Loucy (cell line): ENCODE results near the gene MAIP1.

Experiments
- H2AFZ ChIP-seq: fragments of 200-600 bp; sonication (generic); 2 replicates; pipeline ENCODE4 v1.6.0; 2016; ENCODE audit warnings: antibody characterized with exemption, mild to moderate bottlenecking, low read length, moderate library complexity
- H3F3A ChIP-seq: fragments of 200-600 bp; 2 replicates; pipeline ENCODE4 v1.6.0; 2016; ENCODE audit warnings: antibody characterized with exemption, low read depth, mild to moderate bottlenecking
- H3K27me3 ChIP-seq: fragments of 200-600 bp; sonication (generic); 2 replicates; pipeline ENCODE4 v1.6.1; 2014; ENCODE audit warnings: low read length, mild to moderate bottlenecking; ENCODE audit not compliant: insufficient read depth, poor library complexity, severe bottlenecking
- H3K36me3 ChIP-seq: fragments of 200-600 bp; sonication (generic); 2 replicates; pipeline ENCODE4 v1.6.1; 2016; ENCODE audit warnings: low read length; ENCODE audit not compliant: insufficient read depth
- H3K4me1 ChIP-seq: fragments of 200-600 bp; sonication (generic); 2 replicates; pipeline ENCODE4 v1.5.1; 2014; ENCODE audit warnings: low read length, mild to moderate bottlenecking; ENCODE audit not compliant: insufficient read depth, poor library complexity, severe bottlenecking
- H3K4me2 ChIP-seq: fragments of 200-600 bp; sonication (generic); 2 replicates; pipeline ENCODE4 v1.6.0; 2014; ENCODE audit warnings: antibody characterized with exemption, low read length, low read depth, mild to moderate bottlenecking; ENCODE audit not compliant: poor library complexity, severe bottlenecking
- H3K4me3 ChIP-seq: fragments of 200-600 bp; sonication (generic); 2 replicates; pipeline ENCODE4 v1.5.1; 2014; ENCODE audit warnings: low read length, mild to moderate bottlenecking, mixed read lengths; ENCODE audit not compliant: poor library complexity, severe bottlenecking
- H3K79me2 ChIP-seq: fragments of 200-600 bp; sonication (generic); 2 replicates; pipeline ENCODE4 v1.6.1; 2014; ENCODE audit warnings: low read length; ENCODE audit not compliant: insufficient read depth
- H3K9ac ChIP-seq: fragments of 200-600 bp; sonication (generic); 2 replicates; pipeline ENCODE4 v1.6.0; 2014; ENCODE audit warnings: mild to moderate bottlenecking, low read depth, low read length, moderate library complexity; ENCODE audit not compliant: poor library complexity, severe bottlenecking
- H3K9me2 ChIP-seq: fragments of 200-600 bp; sonication (generic); replicated peaks from 2 replicates; pipeline ENCODE4 v1.6.1; 2016; ENCODE audit warnings: low read depth, low read length, mixed read lengths
- H3K9me3 ChIP-seq: fragments of 200-600 bp; sonication (generic); 2 replicates; pipeline ENCODE4 v1.6.1; 2014; ENCODE audit warnings: mild to moderate bottlenecking, antibody characterized with exemption, low read length, low read depth; ENCODE audit not compliant: insufficient read depth
- H4K20me1 ChIP-seq: fragments of 200-600 bp; sonication (generic); 2 replicates; pipeline ENCODE4 v1.6.0; 2014; ENCODE audit warnings: antibody characterized with exemption, low read length, mild to moderate bottlenecking; ENCODE audit not compliant: insufficient read depth, poor library complexity, severe bottlenecking
- CTCF ChIP-seq: fragments of 200-600 bp; sonication (generic); conservative IDR thresholded peaks from 2 replicates; pipeline ENCODE4 v1.5.1; 2014; ENCODE audit warnings: mild to moderate bottlenecking, antibody characterized with exemption, low read length
- EZH2phosphoT487 ChIP-seq: fragments of 200-600 bp; IDR thresholded peaks from 2 replicates; pipeline ENCODE4 v1.6.1; 2018; ENCODE audit warnings: antibody characterized with exemption, mild to moderate bottlenecking, moderate library complexity, borderline replicate concordance

The MAIP1 gene

GRCh38 chr2:199988151-199988550, 32.8 kb downstream of the MAIP1 start:
- Histone ChIP-seq H3K79me2 (no peaks in the 10 kb centered on the region), H3K9ac (peak overlapping the region; percentile 16), H3K9me2 (no peaks in the 10 kb centered on the region), H3K27me3 (peaks cover 7% of the 10 kb centered on the region), H3K9me3 (no peaks in the 10 kb centered on the region), H3K4me3 (peak overlapping the region; percentile 65), H3K4me1 (peaks cover 40% of the 10 kb centered on the region), H2AFZ (peak overlapping the region; percentile 35), H3F3A (peaks cover 3% of the 10 kb centered on the region; the same call in 1 of the 2 replicates), H3K36me3 (no peaks in the 10 kb centered on the region), H3K4me2 (peak overlapping the region; percentile 71), H4K20me1 (no peaks in the 10 kb centered on the region)
- TF ChIP-seq EZH2phosphoT487 (no peak), CTCF (no peak)

GRCh38 chr2:199989822-199990221, 34.4 kb downstream of the MAIP1 start:
- Histone ChIP-seq H3K4me2 (no peak overlapping the region), H2AFZ (no peak overlapping the region), H3K27me3 (no peaks in the 10 kb centered on the region), H4K20me1 (no peaks in the 10 kb centered on the region), H3K79me2 (no peaks in the 10 kb centered on the region), H3F3A (peaks cover 3% of the 10 kb centered on the region; the same call in 1 of the 2 replicates), H3K9me2 (no peaks in the 10 kb centered on the region), H3K4me3 (no peak overlapping the region), H3K9ac (no peak overlapping the region), H3K4me1 (peaks cover 56% of the 10 kb centered on the region), H3K9me3 (no peaks in the 10 kb centered on the region), H3K36me3 (no peaks in the 10 kb centered on the region)
- TF ChIP-seq CTCF (no peak), EZH2phosphoT487 (no peak)

- peaks cover 53% of the 10 kb centered on the region for H3K4me1 ChIP-seq
- H3K9me2 ChIP-seq = no peaks in the 10 kb centered on the region
- no peaks in the 10 kb centered on the region for H4K20me1 ChIP-seq
- no peaks in the 10 kb centered on the region for H3K9me3 ChIP-seq
- no peak for TF ChIP-seq EZH2phosphoT487
- no peak for TF ChIP-seq CTCF
- H3K79me2 ChIP-seq = no peaks in the 10 kb centered on the region
- peaks cover 3% of the 10 kb centered on the region; the same call in 1 of the 2 replicates for H3F3A ChIP-seq
- no peak overlapping the region for H2AFZ ChIP-seq
- no peaks in the 10 kb centered on the region for H3K27me3 ChIP-seq
- H3K36me3 ChIP-seq = no peaks in the 10 kb centered on the region
- H3K9ac ChIP-seq = no peak overlapping the region
- H3K4me2 ChIP-seq = no peak overlapping the region
- H3K4me3 ChIP-seq = no peak overlapping the region
Measured at GRCh38 chr2:199991691-199992090, 36.3 kb downstream of the MAIP1 start.
